AG09319 (cell line): Measurements from ENCODE around the gene RNF17.
"Not testable (repeated sequence)": the region's sequence is repeated elsewhere in the genome, so short reads cannot be mapped to it uniquely, and the experiment has no call there.

Experiments used
- DNase-seq: peaks from one replicate; pipeline ENCODE4 v3.0.0-alpha.2; 2010; ENCODE audit warnings: low read depth; ENCODE audit errors: extremely low read depth
- CTCF ChIP-seq: IDR thresholded peaks from 2 replicates; pipeline ENCODE4 v1.5.1; 2011; ENCODE audit warnings: low read depth, mild to moderate bottlenecking, inconsistent platforms, low read length, moderate library complexity

The RNF17 gene

GRCh38 chr13:24723206-24723605, 40.8 kb upstream of the RNF17 start:
- DNase-seq = no peak
- TF ChIP-seq CTCF = no peak

- no peak for DNase-seq
- no peak for TF ChIP-seq CTCF
These were observed 39.3 kb upstream of the RNF17 start for GRCh38 chr13:24724714-24725113.

GRCh38 chr13:24725379-24725778, 38.6 kb upstream of the RNF17 start:
- DNase-seq = no peak

DNA sequence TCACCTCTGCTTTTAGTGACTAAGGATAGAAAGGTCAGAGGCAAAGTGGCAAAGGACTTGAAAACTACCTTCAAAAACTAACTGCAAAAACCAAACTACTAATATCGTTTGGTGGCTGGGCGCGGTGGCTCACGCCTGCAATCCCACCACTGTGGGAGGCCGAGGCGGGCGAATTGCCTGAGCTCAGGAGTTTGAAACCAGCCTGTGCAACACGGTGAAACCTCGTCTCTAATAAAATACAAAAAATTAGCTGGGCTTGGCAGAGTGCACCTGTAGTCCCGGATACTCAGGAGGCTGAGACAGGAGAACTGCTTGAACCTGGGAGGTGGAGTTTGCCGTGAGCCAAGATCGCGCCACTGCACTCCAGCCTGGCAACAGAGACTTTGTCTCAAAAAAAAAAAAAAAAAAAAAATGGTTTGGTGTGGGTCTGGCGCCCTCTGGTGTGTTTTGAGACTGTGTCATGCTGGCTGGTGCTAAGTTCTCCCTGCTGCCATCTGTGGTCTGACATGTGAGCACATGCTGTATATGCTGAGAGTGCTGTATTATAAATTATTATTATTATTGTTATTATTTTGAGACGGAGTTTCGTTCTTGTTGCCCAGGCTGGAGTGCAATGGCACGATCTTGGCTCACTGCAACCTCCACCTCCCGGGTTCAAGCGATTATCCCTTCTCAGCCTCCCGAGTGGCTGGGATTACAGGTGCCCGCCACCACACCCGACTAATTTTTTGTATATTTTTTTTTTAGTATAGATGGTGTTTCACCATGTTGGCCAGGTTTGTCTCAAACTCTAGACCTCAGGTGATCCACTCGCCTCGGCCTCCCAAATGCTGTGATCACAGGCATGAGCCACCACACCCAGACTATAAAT, 36.0 kb upstream of the RNF17 start:
- peak; percentile 75 for DNase-seq

More at GRCh38 chr13:24725379-24725778, 38.6 kb upstream of the RNF17 start:
- TF ChIP-seq CTCF = no peak

DNA sequence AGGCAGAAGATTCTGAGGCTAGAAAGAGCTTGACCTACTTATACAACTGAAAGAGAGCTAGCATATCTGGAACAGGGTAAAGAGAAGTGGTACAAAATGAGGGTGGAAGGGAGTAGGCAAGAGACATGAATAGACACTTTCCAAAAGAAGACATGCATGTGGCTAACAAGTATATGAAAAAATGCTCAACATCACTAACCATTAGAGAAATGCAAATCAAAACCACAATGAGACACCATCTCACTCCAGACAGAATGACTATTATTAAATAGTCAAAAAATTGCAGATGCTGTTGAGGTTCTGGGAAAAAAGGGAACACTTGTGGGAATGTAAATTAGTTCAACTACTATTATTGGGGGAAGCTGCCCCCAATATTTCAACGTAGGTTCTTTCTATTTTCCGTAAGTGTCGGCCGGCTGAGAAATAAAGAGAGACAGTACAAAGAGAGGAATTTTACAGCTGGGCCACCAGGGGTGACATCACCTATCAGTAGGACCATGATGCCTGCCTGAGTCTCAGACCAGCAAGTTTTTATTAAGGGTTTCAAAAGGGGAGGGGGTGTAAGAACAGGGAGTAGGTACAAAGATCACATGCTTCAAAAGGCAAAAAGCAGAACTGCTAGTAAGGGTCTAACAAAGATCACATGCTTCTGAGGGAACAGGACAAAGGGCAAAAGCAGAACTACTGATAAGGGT, 32.9 kb upstream of the RNF17 start:
- DNase-seq = not testable (repeated sequence)

More for the DNA sequence above, 36.0 kb upstream of the RNF17 start:
- peak; percentile 84 for TF ChIP-seq CTCF

DNA sequence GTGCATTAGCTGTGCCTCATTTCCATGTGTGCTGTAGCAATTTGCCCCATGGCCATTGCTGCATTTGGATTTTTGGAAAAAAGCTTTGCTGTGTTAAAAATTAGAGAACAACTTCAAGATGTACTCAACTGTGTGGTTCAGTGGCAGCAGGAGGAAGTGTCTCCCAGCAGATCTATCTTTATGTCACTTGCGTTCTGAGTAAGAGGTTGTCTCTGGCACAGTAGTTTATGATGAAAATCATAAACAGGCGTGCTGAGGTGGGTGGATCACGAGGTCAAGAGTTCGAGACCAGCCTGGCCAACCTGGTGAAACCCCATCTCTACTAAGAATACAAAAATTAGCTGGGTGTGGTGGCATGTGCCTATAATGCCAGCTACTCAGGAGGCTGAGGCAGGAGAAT, 29.0 kb upstream of the RNF17 start:
- DNase-seq = no peak
- no peak for TF ChIP-seq CTCF

GRCh38 chr13:24737042-24737441, 26.9 kb upstream of the RNF17 start:
- no peak for TF ChIP-seq CTCF
- no peak for DNase-seq
